ENCODE data around the gene ZDHHC3.

The ZDHHC3 gene

GRCh38 chr3:44914936-44915335, 61.0 kb downstream of the ZDHHC3 start:
- TF ChIP-seq, protein P1, sequence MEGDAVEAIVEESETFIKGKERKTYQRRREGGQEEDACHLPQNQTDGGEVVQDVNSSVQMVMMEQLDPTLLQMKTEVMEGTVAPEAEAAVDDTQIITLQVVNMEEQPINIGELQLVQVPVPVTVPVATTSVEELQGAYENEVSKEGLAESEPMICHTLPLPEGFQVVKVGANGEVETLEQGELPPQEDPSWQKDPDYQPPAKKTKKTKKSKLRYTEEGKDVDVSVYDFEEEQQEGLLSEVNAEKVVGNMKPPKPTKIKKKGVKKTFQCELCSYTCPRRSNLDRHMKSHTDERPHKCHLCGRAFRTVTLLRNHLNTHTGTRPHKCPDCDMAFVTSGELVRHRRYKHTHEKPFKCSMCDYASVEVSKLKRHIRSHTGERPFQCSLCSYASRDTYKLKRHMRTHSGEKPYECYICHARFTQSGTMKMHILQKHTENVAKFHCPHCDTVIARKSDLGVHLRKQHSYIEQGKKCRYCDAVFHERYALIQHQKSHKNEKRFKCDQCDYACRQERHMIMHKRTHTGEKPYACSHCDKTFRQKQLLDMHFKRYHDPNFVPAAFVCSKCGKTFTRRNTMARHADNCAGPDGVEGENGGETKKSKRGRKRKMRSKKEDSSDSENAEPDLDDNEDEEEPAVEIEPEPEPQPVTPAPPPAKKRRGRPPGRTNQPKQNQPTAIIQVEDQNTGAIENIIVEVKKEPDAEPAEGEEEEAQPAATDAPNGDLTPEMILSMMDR (IDR thresholded peaks at IDR 0.05; ENCODE audit: low read depth, low read length, missing control alignments) = peak; percentile 23
- no peak overlapping the region for H3K4me3 ChIP-seq (replicated peaks; ENCODE audit: low read depth, low read length)
- DNase-seq (ENCODE audit: extremely low read depth, low read depth) = no peak

DNA sequence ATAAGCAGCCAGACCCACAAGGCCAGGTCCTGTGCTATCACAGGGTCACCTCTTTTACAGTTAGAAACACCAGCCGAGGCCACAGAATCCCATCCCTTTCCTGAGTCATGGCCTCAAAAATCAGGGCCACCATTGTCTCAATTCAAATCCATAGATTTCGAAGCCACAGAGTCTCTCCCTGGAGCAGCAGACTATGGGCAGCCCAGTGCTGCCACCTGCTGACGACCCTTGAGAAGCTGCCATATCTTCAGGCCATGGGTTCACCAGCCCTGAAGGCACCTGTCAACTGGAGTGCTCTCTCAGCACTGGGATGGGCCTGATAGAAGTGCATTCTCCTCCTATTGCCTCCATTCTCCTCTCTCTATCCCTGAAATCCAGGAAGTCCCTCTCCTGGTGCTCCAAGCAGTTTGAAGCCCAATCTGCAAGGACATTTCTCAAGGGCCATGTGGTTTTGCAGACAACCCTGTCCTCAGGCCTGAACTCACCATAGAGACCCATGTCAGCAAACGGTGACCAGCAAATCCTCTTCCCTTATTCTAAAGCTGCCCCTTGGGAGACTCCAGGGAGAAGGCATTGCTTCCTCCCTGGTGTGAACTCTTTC, 62.0 kb downstream of the ZDHHC3 start:
- TF ChIP-seq, protein P1 (IDR thresholded peaks at IDR 0.05; ENCODE audit: low read depth, low read length, missing control alignments) = peak; percentile 92
- peak; percentile 33 for DNase-seq (ENCODE audit: extremely low read depth, low read depth)
- no peak overlapping the region for H3K4me3 ChIP-seq (replicated peaks; ENCODE audit: low read depth, low read length)

DNA sequence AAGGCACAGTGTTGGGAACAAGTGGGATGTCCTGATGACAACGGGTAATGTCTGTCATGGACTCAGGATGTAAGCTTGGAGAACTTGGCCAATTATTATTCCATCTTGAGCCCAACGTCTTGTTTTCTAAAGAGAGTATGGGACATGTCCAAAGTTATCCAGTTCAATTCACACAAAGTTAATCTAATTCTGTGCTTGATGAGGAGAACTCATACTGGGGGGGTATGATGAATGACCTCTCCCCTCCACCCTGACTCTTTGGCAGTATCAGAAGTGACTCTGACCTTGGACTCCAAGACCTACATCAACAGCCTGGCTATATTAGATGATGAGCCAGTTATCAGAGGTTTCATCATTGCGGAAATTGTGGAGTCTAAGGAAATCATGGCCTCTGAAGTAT, 65.3 kb downstream of the ZDHHC3 start:
- no peak for DNase-seq (ENCODE audit: extremely low read depth, low read depth)
- TF ChIP-seq, protein P1 (IDR thresholded peaks at IDR 0.05; ENCODE audit: low read depth, low read length, missing control alignments) = no peak
- no peak overlapping the region for H3K4me3 ChIP-seq (replicated peaks; ENCODE audit: low read depth, low read length)

GRCh38 chr3:44909063-44909462, 66.9 kb downstream of the ZDHHC3 start:
- TF ChIP-seq, protein P1 (IDR thresholded peaks at IDR 0.05; ENCODE audit: low read depth, low read length, missing control alignments) = no peak
- no peak overlapping the region for H3K4me3 ChIP-seq (replicated peaks; ENCODE audit: low read depth, low read length)
- DNase-seq (ENCODE audit: extremely low read depth, low read depth) = no peak

GRCh38 chr3:44907612-44908011, 68.4 kb downstream of the ZDHHC3 start:
- DNase-seq (ENCODE audit: extremely low read depth, low read depth) = no peak
- TF ChIP-seq, protein P1 (IDR thresholded peaks at IDR 0.05; ENCODE audit: low read depth, low read length, missing control alignments) = no peak
- H3K4me3 ChIP-seq (replicated peaks; ENCODE audit: low read depth, low read length) = no peak overlapping the region

DNA sequence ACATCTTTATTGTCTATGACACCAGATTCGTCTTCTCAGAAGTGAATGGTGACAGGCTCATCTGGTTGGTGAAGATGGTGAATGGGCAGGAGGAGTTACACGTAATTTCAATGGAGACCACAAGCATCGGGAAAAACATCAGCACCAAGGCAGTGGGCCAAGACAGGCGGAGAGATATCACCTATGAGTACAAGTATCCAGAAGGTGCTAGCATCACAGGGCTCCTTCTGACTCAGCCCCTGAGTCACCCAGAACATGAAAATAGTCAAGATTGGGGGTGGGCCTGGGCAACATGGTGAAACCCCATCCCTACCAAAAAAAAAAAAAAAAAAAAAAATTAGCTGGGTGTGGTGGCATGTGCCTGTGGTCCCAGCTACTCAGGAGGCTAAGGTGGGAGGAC, 69.0 kb downstream of the ZDHHC3 start:
- TF ChIP-seq, protein P1 (IDR thresholded peaks at IDR 0.05; ENCODE audit: low read depth, low read length, missing control alignments) = no peak
- H3K4me3 ChIP-seq (replicated peaks; ENCODE audit: low read depth, low read length) = no peak overlapping the region
- no peak for DNase-seq (ENCODE audit: extremely low read depth, low read depth)
